HG02610 (cell line): ENCODE results near the gene PUS10.

Experiments
- ATAC-seq: cut with Tn5 transposase; IDR thresholded peaks from one replicate; pipeline ENCODE4 v1.9.1; 2021; ENCODE audit warnings: mild to moderate bottlenecking, moderate library complexity; ENCODE audit not compliant: unreplicated experiment

Gene PUS10

GRCh38 chr2:60973705-60974104, 44.4 kb downstream of the PUS10 start:
- no peak for ATAC-seq

DNA sequence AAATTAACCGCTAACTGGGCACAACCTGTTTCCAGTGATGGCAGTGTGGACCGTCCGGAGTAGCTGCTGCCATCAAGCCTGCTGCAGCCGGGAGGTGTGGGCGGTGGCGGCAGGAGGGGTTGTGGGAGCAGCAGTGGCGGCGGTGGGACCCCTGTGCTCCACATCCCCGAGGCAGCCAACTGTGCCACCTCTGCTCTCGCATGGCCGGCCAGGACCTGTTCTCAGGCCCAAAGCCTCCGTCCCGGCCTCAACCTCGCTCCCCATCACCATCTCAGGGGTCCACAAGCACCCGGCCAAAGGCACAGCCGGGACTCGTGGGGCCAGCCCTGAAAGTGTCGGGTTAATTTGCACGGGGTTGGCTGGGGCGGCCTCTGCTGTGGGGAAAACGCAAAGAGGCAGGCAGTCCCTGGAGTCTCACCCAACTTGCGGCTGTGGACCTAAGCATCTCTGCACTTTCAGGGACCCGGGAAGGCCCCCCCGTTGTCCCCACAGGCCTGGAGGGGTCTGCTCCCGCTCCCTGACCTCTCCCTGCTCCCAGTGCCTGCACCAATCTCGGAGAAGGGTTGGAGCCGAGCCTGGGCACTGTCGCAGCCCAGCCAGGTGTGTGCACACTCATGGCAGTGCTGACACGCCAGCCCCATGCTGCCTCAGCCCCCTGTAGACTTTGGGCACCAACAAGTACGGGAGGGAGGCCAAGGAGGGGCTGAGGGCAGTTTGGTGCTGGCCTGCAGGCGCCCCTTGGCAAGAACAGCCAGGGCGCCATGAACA, 45.0 kb downstream of the PUS10 start:
- no peak for ATAC-seq

GRCh38 chr2:60966507-60967405, 51.3 kb downstream of the PUS10 start:
- peak; percentile 64 for ATAC-seq

DNA sequence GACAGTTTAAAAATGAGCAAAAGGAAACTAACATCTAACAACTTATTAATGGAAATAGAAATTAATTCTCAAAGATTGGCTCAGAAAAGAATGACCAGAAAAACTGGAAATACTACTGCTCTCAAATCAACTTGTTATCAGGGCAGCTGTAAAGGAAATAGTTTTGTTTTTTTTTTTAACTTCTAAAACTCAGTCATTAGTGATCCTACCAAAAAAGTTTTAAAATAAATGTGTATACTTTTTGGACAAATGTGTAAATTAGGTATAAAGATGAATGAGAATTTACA, 52.6 kb downstream of the PUS10 start:
- ATAC-seq = no peak

DNA sequence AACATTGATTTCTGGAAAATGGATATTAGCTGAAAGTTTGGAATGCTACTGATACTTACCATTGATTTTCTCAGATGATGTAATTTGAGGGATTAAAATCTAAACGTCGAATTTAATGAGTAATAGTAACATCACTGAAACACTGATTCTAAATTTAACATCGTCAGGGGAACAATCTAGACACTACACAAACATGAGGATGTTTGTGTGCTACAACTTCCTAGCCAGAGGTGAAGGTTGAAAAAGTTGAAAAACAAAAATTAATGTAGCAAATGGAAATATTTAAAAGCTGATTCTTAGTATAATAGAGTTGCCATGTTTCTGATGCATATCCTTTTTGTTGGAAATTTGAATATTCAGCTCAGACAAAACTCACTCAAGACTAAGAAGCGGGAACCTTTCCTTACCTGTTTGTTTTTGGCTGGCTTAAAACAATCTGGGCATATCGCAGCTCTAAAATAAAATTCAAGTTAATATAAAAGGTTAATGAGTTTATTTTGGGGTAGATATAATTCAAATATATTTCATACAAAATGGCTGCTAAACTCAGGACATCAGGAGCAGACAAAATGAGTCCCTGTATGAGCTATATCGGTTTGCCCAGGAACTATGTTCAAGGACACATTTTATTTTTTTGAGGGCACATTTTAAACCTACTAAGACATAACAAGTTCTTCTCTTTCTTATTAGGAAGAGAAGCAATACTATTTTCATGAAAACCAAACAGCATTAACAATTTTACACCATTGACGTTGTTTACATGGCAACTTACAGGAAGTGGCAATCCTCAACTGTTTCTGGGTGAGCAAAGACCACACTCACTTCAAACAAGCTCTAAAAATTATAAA, 53.2 kb downstream of the PUS10 start:
- ATAC-seq = no peak

DNA sequence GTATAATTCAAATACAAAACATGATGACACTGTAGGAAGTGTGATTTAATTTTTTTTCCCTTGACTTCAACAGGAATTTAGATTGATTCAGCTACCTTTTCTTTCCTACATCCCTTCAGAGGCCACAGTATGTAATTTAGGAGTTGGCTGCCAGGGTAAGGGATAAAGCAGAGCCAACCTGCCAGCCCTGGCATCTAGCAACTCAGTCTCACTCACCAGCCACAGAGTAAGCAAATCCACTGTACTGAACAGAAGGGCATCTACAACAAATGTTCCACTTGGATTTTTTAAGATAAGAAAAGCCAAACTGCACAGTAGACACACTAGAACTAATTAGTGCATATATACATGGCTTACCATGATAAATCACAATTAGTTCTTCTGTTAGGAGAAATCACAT, 54.9 kb downstream of the PUS10 start:
- no peak for ATAC-seq

DNA sequence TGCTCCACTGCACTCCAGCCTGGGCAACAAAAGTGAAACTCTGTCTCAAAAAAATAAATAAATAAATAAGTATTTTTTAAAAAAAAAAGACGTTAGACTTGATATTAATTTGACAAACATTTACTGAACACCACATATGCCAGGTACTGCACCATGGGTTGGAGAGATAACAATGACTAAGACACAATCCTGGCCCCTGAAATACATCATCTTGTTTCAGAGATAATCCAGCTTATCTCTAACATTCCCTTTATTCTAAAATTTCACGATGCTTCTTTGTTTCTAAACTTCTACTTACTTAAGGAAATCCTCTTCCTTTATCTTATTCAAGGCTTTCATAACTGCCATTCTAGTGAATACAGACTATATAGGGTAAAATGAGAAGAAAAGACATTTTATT, 55.5 kb downstream of the PUS10 start:
- no peak for ATAC-seq

DNA sequence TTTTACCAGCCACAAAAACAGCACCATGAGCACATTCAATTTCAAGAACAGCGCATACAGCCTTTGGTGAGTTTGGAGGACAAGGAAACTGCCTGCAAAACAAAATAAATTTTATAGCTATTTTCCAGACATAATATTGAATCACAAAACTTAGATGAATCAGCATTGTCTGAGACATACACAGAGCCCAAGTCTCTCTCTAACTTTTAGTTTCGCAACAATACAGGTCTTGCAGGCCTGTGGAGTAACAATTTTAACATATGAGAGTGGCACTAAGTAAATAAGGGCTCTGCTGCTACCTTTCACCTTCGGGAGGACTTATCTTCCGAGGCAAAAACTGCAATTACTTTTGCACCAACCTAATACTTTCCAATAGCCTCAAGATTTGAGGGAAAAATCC, 56.6 kb downstream of the PUS10 start:
- no peak for ATAC-seq

DNA sequence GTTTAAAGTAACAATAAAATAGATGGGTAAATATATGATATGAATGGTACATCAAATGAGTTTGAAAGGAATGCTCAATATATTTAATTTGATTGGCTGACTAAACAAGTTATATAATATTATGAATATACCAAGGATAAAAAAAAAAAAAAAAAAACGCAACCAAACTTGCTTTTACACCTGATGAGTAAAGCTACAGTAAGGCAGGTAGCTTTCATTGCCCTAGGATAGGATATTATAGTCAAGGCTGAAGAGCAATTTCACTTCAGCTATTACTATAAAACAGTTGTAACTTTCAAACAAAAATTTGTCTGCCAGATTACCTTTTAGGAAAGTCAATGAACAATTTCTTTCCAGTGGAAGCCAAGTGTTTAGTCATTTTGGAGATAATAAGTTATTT, 57.3 kb downstream of the PUS10 start:
- ATAC-seq = no peak

DNA sequence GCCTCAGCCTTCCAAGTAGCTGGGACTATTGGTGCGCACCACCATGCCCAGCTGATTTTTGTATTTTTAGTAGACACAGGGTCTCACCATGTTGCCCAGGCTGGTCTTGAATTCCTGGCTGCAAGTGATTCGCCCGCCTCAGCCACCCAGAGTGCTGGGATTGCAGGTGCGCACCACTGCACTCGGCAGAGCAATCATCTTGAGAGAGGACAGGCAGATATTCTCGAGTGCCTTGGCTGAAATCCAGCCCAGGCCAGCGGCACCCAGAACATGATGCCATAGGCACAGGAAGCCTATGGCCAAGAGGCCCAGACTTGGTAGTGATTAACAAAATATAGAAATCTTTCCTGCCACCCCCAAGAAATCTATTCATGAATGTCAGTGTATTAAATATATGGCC, 58.6 kb downstream of the PUS10 start:
- ATAC-seq = no peak

DNA sequence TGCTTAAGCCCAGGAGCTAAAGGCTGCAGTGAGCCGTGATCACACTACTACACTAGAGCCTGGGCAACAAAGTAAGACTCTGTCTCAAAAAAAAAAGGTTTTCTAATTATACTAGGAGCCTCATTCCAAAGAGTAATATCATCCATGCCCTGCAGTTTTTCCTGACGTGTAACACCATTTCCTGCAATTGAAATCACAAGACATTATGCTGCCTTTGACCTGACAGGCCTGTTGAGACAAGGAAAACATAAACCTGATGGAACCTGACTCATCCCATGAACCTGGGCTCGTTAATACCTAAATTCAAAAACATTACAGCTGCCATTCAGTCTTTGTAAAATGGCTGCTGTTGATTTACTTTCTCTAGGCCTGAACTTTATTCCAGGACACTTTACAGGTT, 59.3 kb downstream of the PUS10 start:
- no peak for ATAC-seq

- ATAC-seq = no peak
Observed at GRCh38 chr2:60958361-60958760, 59.7 kb downstream of the PUS10 start.

DNA sequence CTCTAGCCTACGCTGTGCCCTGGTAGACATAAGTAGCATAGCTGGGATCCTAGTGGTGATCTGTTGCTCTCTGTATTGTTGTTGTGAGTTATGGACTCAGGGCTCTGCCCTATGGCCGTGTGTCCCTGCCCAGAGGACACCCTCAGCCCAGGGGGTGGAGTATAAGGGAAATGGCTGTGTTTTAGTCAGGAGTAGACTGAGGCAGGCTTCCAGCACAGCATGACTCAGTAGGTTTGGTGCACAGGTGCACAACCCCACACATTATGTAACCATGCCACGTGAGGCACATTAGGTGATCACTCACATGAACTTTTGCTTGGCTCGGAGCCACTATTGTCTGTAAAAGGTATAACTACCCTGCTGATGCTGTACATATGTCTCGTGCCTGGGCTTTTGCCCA, 60.4 kb downstream of the PUS10 start:
- no peak for ATAC-seq

- ATAC-seq = no peak
Observed at GRCh38 chr2:60957224-60957623, 60.8 kb downstream of the PUS10 start.

GRCh38 chr2:60954139-60954538, 63.9 kb downstream of the PUS10 start:
- ATAC-seq = peak; percentile 81

DNA sequence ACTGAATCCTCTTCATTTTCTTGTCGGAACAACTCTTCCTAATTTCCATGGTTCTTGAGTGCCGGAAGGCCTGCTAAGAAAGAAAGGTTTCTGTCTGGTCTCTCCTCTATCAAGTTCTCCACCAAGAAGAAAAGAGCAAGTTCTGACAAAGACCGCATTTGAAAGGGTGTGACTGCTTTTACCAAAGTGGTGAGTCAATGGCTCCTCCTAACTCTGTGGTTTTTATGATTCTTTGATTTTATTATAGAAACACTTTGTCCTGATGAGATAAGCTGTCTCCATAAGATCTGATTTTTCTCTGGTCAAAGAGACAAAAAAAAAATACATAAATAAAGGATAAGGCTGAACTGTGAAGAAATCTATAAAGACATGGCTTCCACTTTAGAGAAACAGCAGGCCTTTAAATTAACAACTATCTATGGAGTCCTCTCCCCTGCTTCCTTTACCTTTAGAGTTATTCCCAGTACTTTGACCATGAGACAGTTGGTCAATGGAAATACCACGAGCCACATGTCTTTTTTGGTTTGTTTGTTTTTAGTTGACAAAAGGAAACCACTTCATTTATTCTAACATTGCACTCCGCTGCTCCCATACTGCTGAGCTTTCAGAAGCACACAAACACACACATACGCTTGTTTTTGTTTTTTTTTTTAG, 69.0 kb downstream of the PUS10 start:
- ATAC-seq = no peak

DNA sequence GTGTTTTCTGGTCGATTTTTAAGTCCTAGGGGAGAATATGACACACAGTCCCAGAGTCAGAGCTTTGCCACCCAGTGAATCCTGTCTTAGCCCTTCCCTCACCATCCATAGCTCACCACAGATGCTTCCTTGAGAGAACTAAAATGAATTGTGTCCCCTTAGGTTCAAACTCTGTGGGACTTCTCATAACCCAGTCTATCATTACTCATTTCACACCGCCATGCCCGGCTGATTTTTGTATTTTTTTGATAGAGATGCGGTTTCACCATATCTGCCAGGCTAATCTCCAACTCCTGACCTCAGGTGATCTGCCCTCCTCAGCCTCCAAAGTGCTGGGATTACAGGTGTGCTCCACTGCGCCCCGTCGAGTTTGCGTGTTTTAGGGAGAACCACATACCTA, 69.9 kb downstream of the PUS10 start:
- no peak for ATAC-seq

DNA sequence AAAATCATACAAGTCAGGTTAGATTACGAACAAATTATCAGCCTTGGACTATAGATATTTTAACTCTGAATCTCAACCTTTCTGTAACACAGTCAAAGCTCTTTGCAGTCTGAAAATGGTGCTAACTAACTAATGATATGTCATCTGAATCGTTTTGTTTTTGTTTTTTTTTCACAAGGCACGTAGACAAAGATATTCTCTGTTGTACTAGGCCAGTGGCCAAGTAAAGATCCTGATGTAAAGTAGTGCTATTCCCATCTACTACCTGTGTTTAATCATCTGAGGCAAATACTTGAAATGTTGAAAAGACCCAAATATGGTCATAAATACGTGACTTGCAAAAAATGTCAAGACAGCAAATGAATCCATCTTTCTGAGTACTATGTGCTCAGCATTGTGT, 71.0 kb downstream of the PUS10 start:
- no peak for ATAC-seq

GRCh38 chr2:60945341-60945740, 72.7 kb downstream of the PUS10 start:
- no peak for ATAC-seq

GRCh38 chr2:60939622-60940021, 78.4 kb downstream of the PUS10 start:
- ATAC-seq = no peak

DNA sequence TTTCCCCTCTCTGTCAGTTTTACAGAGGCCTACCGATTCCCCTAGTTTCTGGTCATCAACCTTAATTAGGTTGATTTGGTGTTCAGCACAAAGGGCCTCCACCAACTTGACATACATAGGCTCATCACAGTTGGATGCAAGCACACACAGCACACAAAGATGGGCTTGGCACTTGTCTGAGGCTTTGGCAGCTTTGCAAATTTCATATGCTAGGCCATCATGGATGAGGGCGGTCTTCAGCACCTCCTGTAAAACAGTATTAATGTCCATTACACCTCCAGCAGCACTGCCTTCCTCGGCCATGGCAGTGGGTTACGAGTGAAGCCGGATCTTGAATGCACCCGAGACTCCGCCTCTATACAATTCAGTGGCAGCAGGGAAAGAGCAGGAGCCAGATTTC, 79.8 kb downstream of the PUS10 start:
- no peak for ATAC-seq
